Left lobe of liver (tissue), 2 donors: ENCODE data around the gene RND1. TPM values are rescaled to one million over a fixed set of nuclear protein-coding genes. Genes with fewer than 3 reads are reported as not detected.

Source experiments
- ATAC-seq: fragments of 200-7000 bp; cut with Tn5 transposase; one replicate; pipeline ENCODE4 v1.9.1; 2020; ENCODE audit warnings: mild to moderate bottlenecking, moderate library complexity
- DNase-seq: peaks from one replicate; pipeline ENCODE4 v3.0.0-alpha.2; 2020; ENCODE audit warnings: low spot score
- total RNA-seq: library from RNA; stranded (reverse); gene quantifications from one replicate; pipeline ENCODE4 v1.2.1, GENCODE V29; 2021
- donor health status: DM: no; HTN: no; CAD: no; lungs with moderate emphysema.
- donor health status: DM: no; HTN: yes; CAD: no.

RND1 gene
- total RNA-seq, 1 donor from 2014 or later: 32.0 TPM

DNA sequence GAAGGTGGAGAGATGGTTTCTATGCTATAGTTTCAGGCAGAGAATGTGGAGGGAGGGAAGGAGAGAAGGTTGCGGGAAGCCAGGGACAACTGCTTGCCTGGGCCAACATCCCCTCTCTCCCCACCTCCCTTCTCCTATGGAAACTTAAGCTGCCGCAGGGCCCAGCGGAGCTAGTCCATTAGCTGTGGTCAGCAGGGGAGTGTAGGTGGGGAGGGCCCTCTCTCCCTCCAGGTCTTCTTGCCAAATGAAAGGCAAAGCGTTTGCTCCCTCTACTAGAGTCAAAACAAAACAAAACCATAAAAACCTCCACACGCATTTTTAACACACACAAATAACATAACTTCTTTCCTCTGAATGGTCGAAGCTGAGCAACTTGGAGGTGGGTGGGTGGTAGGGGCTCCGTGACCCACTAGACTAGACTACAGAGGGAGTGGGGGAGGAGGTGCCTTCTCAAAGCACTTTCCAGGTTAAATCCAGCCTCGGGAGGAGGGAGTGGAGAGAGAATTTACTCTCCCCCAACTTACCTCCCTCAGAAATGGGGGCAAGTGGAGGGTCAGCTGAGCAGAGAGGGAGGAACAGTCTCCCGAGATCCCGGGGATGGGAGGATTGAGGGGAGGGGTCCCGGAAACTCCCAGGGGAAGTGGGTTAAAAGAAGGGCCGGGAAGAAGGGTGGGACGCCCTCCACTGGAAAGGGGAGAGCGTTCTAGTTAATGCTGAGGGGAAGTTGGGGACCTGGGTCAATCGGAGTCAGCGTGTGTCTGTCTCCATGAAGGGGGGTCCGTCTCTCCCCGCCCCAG, 52.0 kb downstream of the RND1 start:
- DNase-seq: no peak

DNA sequence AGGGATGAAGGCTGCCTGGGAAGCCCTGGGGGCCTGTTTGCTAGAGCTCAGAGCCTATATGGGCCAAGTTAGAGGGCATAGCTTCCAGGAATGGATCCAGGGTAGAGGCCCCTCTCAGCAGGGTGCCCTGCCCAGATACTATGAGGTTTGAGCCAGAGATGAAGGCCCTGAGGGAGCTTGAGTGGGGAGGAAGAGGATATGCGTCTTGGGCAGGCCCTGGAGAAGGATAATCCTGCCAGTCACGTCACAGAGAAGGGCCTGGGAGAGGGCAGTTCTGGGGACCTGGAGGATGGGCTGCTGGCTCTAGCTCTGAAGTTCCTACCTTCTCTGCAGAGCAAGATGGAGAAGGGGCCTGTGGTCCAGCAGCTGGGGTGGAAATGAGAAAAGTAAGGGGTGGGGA, 53.3 kb downstream of the RND1 start:
- ATAC-seq (no peak), DNase-seq (no peak)

More for the DNA sequence above, 52.0 kb downstream of the RND1 start:
- ATAC-seq: no peak

DNA sequence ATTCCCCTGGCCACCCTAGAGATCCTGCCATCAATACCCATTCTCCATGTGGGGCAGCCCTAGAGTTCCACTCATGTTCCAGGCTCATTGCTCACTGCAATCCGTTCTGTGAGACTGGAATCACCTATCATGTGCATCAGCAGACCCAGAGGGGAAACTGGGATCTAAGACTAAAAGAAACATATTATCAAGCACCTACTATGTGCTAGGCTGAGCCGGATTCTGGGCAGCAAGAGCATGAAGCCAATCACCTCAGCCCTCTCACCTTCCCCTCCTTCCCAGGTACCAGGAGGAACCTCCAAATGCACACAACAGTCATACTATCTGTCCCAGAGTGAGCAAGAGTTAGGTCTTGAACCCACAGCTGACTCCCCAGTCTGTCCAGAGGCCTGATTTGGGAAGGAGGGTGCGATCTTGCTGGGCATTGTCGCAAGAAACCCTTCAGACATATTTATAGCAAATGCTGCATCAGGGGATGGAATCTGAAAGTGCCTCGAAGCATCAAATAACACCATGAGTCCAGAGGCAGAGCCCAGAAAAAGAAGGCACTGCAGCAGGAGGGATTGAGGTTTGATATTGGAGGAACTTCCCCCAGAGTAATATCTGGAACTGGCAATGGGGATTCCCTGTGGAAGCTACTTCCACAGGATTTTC, 54.1 kb downstream of the RND1 start:
- no peak for ATAC-seq

DNA sequence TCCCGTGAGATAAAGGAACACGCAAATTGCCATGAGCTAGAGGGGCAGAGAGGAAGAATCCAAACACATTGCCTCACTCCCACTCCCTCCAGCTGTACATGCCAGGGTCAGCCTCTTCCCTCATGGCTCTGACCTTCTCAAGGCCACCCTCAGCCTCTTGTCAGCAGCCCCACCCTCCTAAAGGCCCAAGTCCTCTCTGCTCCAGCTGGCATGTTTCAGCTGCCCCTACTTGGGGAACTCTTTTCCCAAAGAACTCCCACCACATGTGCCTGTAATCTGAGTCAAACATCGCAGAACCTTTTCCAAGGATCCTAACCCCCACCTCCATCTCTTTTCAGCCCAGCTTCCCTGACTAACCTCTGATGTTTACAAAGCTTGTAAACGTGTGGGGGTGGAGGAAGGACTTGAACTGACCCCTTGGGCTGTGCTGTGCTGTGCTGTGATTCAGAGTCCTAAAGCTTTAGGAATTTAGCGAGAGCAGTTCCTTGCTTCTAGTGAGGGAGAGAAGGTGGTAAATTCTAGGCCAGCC, 54.7 kb downstream of the RND1 start:
- ATAC-seq: no peak
- no peak for DNase-seq

More for the DNA sequence above, 54.1 kb downstream of the RND1 start:
- DNase-seq: no peak

DNA sequence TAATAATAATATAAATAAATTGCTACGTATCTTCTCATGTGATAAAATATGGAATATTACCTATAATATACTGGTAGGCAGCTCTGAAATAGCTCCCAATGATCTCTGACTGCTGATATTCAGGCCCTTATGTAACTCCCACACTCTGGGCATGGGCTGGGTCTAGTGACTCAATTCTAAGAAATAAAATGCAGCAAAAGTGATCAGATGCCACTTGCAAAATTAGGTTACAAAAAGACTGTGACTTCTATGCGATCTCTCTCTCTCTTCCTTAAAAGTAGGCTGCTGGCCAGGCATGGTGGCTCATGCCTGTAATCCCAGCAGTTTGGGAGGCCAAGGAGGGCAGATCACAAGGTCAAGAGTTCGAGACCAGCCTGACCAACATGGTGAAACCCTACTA, 57.7 kb downstream of the RND1 start:
- ATAC-seq: no peak
- DNase-seq: no peak

Other genes starting within 250 kb of the RND1 start
- 8.2 TPM for gene KANSL2, start 183.6 kb downstream of the RND1 start, total RNA-seq
- 12.1 TPM for gene CCNT1, start 149.2 kb downstream of the RND1 start, total RNA-seq
- 21.3 TPM for gene ADCY6, start 76.8 kb downstream of the RND1 start, total RNA-seq
- 2.6 TPM for gene CACNB3, start 47.4 kb downstream of the RND1 start, total RNA-seq
- gene DDX23, start 13.7 kb downstream of the RND1 start, total RNA-seq: 33.3 TPM
- 45.0 TPM for gene FKBP11, start 59.6 kb upstream of the RND1 start, total RNA-seq
- 47.4 TPM for gene ARF3, start 91.6 kb upstream of the RND1 start, total RNA-seq
- gene WNT10B, start 105.9 kb upstream of the RND1 start, total RNA-seq: not detected
- gene WNT1, start 112.5 kb upstream of the RND1 start, total RNA-seq: not detected
- not detected for gene DDN, start 133.5 kb upstream of the RND1 start, total RNA-seq
- gene PRKAG1, start 152.9 kb upstream of the RND1 start, total RNA-seq: 27.7 TPM
- gene KMT2D, start 194.9 kb upstream of the RND1 start, total RNA-seq: 44.8 TPM
- 0.18 TPM for gene RHEBL1, start 204.1 kb upstream of the RND1 start, total RNA-seq
- not detected for gene DHH, start 228.9 kb upstream of the RND1 start, total RNA-seq
- gene LMBR1L, start 245.0 kb upstream of the RND1 start, total RNA-seq: 17.7 TPM